ENCODE results near the gene SMIM41. TPM values are rescaled to one million over a fixed set of nuclear protein-coding genes. Genes with fewer than 3 reads are reported as not detected.
A peak's percentile ranks its signal among the peaks of the same experiment; 100 is the strongest.

SMIM41 gene
- total RNA-seq, 1 donor, result 0.43 TPM

GRCh38 chr12:52036587-52037171 is 42.8 kb upstream of the SMIM41 start:
- peak; percentile 88 for DNase-seq (ENCODE audit: low read depth)
- TF ChIP-seq CTCF (IDR thresholded peaks at IDR 0.05; ENCODE audit: insufficient read depth, low read depth, low read length), result no peak
- peak overlapping the region; percentile 54 for H3K4me3 ChIP-seq (ENCODE audit: low read depth, low read length)

GRCh38 chr12:52037248-52037861 is 42.1 kb upstream of the SMIM41 start:
- DNase-seq (ENCODE audit: low read depth), result peak; percentile 67
- TF ChIP-seq CTCF (IDR thresholded peaks at IDR 0.05; ENCODE audit: insufficient read depth, low read depth, low read length), result no peak
- peak overlapping the region; percentile 70 for H3K4me3 ChIP-seq (ENCODE audit: low read depth, low read length)

GRCh38 chr12:52038447-52038846 is 41.1 kb upstream of the SMIM41 start:
- no peak for DNase-seq (ENCODE audit: low read depth)
- no peak for TF ChIP-seq CTCF (IDR thresholded peaks at IDR 0.05; ENCODE audit: insufficient read depth, low read depth, low read length)

GRCh38 chr12:52041035-52041434 is 38.5 kb upstream of the SMIM41 start:
- no peak overlapping the region for H3K4me3 ChIP-seq (ENCODE audit: low read depth, low read length)
- TF ChIP-seq CTCF (IDR thresholded peaks at IDR 0.05; ENCODE audit: insufficient read depth, low read depth, low read length), result no peak
- DNase-seq (ENCODE audit: low read depth), result no peak

More at GRCh38 chr12:52038447-52038846, 41.1 kb upstream of the SMIM41 start:
- no peak overlapping the region for H3K4me3 ChIP-seq (ENCODE audit: low read depth, low read length)

- peak; percentile 41 for DNase-seq (ENCODE audit: low read depth)
- H3K4me3 ChIP-seq (ENCODE audit: low read depth, low read length), result no peak overlapping the region
- no peak for TF ChIP-seq CTCF (IDR thresholded peaks at IDR 0.05; ENCODE audit: insufficient read depth, low read depth, low read length)
Observed at GRCh38 chr12:52041695-52042123, 37.8 kb upstream of the SMIM41 start.

GRCh38 chr12:52042706-52043385 is 36.7 kb upstream of the SMIM41 start:
- no peak for DNase-seq (ENCODE audit: low read depth)
- H3K4me3 ChIP-seq (ENCODE audit: low read depth, low read length), result no peak overlapping the region
- no peak for TF ChIP-seq CTCF (IDR thresholded peaks at IDR 0.05; ENCODE audit: insufficient read depth, low read depth, low read length)

All from fibroblast of villous mesenchyme (primary cell).